Measurements from ENCODE around the gene MCAT. TPM values are rescaled to one million over a fixed set of nuclear protein-coding genes. Genes with fewer than 3 reads are reported as not detected.

MCAT gene
- total RNA-seq, 1 experiment from 2014 or later = 19.0 TPM

DNA sequence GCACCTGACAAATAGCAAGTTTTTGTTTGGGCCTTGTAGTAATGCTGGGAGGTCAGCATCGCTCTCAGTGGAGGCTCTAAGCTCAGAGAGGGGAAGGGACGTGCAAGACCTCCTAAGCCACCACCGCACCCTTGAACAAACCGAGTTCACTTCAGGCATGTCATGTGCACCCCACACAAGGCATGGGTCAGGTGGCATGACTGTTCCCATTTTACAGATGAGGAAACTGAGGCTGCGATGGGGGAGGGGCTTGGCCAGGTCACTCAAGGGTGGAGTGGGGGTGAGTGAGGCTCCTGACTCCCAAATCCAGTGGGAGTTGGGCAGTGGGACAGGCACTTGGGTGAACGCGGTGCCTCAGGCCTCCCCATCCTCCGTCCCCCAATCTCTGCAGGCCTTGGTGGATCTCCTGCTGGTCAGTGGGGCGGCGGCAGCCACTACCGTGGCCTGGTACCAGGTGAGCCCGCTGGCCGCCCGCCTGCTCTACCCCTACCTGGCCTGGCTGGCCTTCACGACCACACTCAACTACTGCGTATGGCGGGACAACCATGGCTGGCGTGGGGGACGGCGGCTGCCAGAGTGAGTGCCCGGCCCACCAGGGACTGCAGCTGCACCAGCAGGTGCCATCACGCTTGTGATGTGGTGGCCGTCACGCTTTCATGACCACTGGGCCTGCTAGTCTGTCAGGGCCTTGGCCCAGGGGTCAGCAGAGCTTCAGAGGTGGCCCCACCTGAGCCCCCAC, 19.4 kb upstream of the MCAT start:
- H3K27me3 ChIP-seq = no peaks in the 10 kb centered on the region
- H3K36me3 ChIP-seq = peaks cover 35% of the 10 kb centered on the region
- DNase-seq = no peak
- H3K4me3 ChIP-seq = no peak overlapping the region
- no peaks in the 10 kb centered on the region for H3K9me3 ChIP-seq

DNA sequence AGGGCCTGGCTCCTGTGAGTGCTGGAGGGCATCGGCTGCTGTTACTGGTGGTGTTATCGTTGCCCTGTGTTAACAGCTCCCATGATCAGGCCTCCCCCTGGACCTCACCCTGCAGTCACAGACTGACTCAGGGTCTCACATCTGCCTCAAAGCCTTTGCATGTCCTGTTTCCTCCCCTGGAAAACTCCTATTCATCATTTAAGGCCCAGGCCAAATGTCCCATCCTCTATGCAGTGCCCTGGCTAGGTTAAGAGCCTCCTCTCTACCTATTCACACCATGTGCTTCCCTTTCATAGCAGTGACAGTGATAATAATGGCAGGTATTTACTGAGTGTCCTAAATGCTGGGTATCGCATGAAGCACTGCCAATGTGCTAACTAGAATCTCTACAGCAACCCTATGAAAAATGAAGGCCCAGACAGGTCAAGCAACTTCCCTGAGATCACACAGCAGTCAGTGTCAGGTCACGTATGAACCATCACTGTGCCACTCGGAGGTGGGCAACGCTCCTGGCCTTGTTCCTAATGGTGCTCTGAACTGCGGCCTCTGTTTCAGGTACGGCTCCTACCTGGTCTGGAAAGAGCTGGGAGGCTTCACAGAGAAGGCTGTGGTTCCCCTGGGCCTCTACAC, 17.4 kb upstream of the MCAT start:
- H3K4me3 ChIP-seq = no peak overlapping the region
- H3K9me3 ChIP-seq = no peaks in the 10 kb centered on the region
- no peaks in the 10 kb centered on the region for H3K27me3 ChIP-seq
- peaks cover 38% of the 10 kb centered on the region for H3K36me3 ChIP-seq
- DNase-seq = no peak

DNA sequence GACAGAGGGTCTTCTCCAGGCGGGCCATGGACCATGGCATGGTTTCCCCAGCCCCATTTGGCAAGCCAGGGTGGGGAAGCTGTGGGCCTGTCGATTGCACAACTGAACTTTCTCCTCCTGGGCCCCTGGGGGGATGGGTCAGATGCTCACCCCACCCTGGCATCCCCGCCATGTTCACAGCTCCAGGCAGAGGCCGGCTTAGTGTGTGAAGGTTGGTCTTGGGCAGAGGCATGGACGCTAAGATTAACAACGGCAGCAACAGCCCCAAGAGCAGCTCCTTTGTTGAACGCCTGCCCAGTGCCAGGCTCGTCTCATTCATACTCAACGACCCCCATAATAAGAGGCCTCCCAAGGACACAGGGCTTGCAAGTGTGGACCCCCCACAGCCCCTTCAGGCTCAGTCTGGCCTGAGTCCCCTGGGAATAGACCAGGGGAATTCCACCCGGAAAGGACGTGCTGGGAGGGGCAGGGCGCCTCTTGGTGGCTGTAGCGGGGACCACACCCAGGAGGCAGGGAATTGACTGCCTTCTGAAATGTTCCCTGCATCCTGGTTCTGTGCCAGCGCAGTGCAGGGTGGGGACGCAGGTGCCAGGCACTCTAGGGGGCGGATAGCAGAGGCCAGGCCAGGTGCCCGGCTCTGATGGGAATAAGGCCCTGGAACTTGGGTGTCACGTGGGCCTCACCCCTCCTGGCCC, 16.4 kb upstream of the MCAT start:
- H3K4me3 ChIP-seq = no peak overlapping the region
- H3K27me3 ChIP-seq = no peaks in the 10 kb centered on the region
- DNase-seq = no peak
- H3K9me3 ChIP-seq = no peaks in the 10 kb centered on the region
- H3K36me3 ChIP-seq = peaks cover 45% of the 10 kb centered on the region

DNA sequence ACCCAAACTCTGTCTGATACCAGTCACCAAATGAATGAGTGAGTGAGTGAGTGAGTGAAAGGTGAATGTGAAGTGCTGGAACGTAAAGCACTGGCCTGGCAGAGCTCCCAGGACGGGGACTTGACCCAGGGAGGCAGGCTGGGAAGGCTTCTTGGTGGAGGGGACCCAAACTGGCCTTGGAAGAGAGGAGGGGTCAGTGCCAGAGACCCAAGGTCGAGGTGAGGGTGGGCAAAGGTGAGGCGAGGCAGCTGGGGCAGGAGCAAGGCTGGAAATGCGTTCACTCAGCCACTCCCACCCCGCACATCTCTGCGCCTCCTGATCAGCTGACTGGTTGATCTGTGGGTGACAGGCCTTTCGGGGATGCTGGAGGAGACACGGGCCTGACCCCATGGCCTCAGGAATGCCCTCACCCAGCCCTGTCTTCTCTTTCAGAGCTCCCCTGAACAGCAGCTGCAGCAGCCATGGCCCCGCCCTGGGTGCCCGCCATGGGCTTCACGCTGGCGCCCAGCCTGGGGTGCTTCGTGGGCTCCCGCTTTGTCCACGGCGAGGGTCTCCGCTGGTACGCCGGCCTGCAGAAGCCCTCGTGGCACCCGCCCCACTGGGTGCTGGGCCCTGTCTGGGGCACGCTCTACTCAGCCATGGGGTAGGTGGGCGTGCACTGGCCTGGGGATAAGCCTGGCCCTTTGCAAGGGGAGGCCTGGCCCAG, 15.7 kb upstream of the MCAT start:
- no peaks in the 10 kb centered on the region for H3K27me3 ChIP-seq
- H3K36me3 ChIP-seq = peaks cover 50% of the 10 kb centered on the region
- no peak overlapping the region for H3K4me3 ChIP-seq
- no peaks in the 10 kb centered on the region for H3K9me3 ChIP-seq
- no peak for DNase-seq

DNA sequence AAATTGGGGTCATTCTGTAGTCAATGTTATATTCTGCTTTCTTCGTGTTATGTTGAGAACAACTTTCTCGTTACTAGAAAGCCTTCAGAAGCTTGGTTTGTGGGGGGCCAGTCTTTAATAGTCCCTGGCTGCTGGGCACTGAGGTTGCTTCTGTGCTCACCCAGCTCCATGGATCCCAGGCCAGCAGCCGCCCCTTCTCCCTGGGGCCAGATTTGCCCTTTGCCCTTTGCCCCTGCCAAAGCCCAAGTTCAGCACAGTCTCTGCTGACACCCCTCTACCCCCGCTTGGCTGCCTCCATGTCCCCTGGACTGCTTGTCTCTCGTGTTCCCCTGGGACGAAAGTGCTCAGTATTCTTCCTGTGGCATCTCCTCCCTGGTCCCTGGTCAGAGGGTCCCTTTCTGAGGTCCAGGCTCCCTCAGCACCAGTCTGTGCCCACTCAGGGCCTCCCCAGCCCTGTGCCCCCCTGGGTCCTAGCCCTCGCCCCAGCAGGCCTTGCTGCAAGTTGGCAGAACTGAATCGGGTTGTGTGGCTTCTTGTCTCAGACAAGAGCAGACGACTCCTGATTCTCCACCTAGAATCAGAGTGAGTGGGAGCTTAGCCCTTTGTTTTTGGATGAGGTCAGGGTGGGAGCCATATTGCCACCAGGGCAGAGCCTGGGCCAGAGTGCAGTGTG, 14.8 kb upstream of the MCAT start:
- no peak for DNase-seq
- no peaks in the 10 kb centered on the region for H3K27me3 ChIP-seq

DNA sequence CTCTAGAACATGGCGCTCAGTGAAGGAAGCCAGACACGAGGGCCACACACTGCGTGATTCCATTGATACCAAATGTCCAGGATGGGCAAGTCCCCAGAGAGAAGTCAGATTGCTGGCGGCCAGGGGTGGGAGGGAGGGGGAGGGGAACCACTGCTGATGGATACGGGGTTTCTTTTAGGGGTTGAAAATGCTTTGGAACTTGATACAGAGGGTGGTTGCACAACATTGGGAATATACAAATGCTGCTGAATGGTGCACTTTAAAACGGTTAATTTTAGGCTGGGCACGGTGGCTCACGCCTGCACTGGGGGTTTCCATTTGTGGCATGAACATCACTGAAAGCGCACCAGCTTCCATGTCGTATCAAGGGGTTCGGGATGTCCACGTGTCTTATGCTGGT, 13.2 kb upstream of the MCAT start:
- no peaks in the 10 kb centered on the region for H3K27me3 ChIP-seq
- no peak for DNase-seq
- H3K36me3 ChIP-seq = peaks cover 38% of the 10 kb centered on the region
- H3K9me3 ChIP-seq = no peaks in the 10 kb centered on the region
- no peak overlapping the region for H3K4me3 ChIP-seq

More for the DNA sequence above, 14.8 kb upstream of the MCAT start:
- H3K9me3 ChIP-seq = no peaks in the 10 kb centered on the region
- H3K36me3 ChIP-seq = peaks cover 43% of the 10 kb centered on the region
- no peak overlapping the region for H3K4me3 ChIP-seq

DNA sequence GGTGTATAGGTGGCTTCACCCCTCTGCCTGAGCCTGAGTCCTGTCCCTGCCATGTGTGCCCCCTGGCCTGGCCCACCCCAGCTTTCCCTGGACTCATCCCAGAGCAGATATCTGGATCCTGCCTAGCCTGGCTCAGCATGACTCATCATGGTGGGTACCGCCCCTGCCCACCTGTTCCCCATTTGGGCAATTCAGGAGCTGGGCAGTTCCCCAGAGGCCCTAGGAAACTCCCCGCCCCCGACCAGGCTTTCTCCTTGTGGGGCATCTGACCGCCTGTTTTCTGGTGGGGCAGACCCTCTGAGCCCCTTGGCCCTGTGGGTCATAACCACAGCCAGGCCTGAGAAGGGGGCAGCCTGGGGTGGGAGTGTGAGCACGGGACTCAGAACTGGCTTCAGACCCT, 12.6 kb upstream of the MCAT start:
- no peak for DNase-seq
- H3K36me3 ChIP-seq = peaks cover 35% of the 10 kb centered on the region
- H3K9me3 ChIP-seq = no peaks in the 10 kb centered on the region
- no peaks in the 10 kb centered on the region for H3K27me3 ChIP-seq
- H3K4me3 ChIP-seq = no peak overlapping the region

DNA sequence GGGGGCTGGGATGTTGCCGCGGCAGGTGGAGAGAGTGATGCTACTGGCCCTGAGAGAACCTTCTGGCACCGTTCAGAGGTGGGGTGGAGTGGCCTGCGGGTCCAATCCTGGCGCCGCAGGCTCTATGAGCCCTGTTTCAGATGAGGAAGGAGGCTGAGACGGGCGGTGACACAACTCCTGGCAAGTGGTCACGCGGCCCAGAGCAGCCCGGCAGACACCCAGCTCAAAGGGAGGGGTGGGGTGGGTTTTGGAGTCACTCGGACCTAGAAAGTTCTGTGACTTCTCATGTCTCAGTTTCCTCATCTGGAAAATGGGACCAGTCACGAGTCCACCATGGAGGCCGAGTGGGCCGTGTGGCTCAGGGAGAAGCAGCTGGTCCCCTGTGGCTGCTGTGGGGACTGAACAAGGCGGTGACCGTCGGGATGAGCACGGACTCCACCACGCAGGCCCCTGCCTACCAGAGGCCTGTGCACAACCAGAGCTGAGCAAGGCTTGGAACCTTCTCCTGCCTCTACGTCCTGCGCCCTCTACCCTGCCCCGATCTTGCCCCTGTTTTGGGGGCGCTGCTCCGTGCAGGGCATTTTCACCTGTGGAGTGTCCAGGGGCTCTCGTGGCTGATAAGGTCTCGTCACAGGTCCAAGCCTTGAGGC, 11.8 kb upstream of the MCAT start:
- Histone ChIP-seq H3K4me3 (no peak overlapping the region), H3K36me3 (peaks cover 27% of the 10 kb centered on the region), H3K27me3 (no peaks in the 10 kb centered on the region), H3K9me3 (no peaks in the 10 kb centered on the region)
- DNase-seq = no peak

DNA sequence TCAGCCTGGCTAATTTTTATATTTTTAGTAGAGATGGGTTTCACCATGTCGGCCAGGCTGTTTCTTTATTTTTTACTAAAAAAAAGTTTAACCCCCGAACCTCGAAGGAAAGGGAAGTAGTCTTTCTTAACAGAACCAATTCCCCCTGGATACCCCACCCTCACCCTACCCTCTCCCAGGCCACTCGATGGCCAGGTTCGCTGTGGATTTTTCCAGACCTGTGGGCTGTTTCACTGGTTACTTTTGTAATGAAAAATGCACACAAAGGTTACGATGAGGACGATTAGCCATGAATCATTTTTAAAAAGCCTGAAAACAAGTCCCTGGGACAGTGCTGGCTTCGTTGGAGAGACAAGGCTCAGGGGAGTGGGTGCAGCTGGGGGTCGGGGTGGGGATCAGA, 10.7 kb upstream of the MCAT start:
- Histone ChIP-seq H3K36me3 (peaks cover 22% of the 10 kb centered on the region), H3K27me3 (no peaks in the 10 kb centered on the region), H3K4me3 (no peak overlapping the region), H3K9me3 (no peaks in the 10 kb centered on the region)
- DNase-seq = no peak

DNA sequence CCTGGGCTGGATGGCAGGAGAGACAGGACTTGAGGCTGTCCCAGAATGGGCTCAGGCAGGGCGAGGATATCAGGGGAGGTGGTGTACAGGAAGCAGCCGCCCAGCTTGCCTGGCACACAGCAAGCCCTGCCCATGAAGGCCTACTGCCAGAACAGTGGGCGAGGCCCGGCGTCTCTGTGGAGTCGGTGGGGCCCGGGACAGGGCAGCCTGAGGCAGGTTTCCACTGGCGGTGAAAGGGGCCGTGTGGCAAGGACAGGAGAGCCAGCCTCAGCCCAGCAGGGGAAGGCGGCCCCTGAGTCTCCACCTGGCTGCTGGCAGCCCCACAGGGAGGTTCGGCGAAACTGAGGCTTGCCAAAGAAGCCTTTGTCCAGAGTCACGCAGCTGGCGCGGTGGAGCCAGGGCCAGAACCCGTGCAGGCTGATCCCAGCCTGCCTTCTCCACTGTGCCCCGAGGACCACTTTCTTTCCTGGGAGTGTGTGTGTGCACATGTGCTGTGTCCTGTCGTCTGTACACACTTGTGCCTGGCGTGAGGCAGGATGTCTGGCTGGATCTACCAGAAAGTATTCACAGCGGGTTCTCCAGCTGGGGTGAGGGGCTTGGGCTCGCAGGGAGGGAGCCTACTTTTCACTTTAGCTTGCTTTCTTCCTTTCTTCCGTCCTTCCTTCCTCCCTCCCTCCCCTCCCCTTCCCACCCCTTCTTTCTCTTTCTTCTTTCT, 9.3 kb upstream of the MCAT start:
- Histone ChIP-seq H3K9me3 (no peaks in the 10 kb centered on the region), H3K36me3 (peaks cover 22% of the 10 kb centered on the region), H3K27me3 (no peaks in the 10 kb centered on the region), H3K4me3 (peak overlapping the region; percentile 97)
- peak; percentile 92 for DNase-seq

DNA sequence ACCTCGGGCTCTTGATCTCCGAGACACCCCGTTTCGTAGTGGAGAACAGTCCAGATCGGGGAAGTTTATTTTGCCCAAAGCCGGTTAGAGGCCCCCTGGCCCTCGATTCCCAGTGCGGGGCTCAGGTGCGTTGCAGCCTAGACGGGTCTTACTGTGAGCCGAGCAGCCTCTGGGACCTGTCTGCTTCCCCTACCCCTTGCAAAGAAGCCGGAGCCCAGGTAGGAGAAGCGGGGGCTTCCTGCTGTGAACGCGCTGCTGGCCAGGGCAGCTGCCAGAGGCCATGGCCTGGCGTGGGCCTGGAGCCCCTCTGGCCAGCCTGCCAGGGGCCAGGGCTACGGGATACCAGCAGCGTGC, 8.8 kb upstream of the MCAT start:
- Histone ChIP-seq H3K9me3 (no peaks in the 10 kb centered on the region), H3K36me3 (peaks cover 22% of the 10 kb centered on the region), H3K27me3 (no peaks in the 10 kb centered on the region), H3K4me3 (peak overlapping the region; percentile 97)
- no peak for DNase-seq

DNA sequence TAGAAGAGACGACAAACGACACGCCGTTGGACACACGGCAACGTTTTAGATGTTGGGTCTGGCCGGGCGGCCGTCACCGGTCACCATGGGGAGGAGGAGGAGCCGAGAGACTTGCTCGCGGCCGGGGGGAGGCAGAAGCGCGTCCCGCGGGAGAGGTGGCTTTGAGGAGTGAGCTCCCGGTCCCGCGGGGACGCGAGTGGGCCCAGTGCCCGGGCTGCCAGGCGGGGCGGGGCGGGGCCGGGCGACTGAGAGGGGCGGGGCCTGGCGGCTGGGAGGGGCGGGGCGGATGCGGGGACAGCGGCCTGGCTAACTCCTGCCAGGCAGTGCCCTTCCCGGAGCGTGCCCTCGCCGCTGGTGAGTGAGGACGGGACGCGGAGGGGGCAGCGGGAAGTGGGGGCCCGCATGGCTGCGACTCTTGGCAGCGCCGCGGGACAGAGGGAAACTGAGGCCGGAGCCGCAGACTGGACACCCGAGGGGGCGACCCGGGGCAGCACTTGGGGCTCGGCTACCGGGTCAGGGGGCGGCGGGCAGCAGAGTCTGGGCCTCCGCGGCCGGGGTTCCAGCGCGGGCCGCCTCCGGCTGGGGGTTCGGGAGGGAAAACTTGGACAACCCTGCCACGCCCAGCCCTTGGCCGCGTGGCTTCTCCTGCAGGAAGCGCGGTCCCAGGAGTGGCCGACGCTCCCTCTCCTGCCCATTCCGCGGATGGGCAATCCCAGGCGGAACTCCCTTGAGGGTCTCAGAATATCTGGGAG, 8.2 kb upstream of the MCAT start, which contains the start of gene TSPO:
TSS of gene TSPO (plus strand) at position 309 of the 752 bp plus-strand sequence. CDS start 7,680 bp downstream, outside the sequence.
- Histone ChIP-seq H3K4me3 (peak within 1 kb of the TSS; percentile 97), H3K9me3 (no peaks in the 10 kb centered on the region), H3K27me3 (no peaks in the 10 kb centered on the region), H3K36me3 (peaks cover 22% of the 10 kb centered on the region)
- peak; percentile 67 for DNase-seq

DNA sequence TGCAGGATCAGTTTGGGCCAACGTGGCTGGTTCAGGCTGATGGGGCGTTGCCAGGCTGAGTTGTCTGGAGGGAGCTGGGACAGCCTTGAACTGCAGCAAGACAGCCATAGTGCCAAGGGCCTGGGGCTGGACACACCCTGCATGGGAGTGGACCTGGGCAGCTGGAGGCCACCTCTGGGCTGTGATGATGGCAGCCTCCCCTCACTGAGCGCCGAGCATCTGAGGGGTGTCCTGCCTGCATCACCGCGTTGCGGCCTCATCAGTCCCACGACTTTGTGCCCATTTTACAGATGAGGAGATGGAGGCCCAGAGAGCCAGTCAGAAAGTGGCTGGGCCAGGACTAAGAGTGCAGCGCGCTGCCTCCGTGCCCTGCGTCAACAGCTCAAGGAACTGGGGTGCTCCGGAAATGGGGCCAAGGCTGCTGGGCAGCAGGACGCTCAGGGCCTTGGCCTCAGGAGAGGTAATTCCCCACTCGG, 7.6 kb upstream of the MCAT start:
- Histone ChIP-seq H3K36me3 (peaks cover 17% of the 10 kb centered on the region), H3K4me3 (peak overlapping the region; percentile 97), H3K9me3 (no peaks in the 10 kb centered on the region), H3K27me3 (no peaks in the 10 kb centered on the region)
- DNase-seq = no peak

DNA sequence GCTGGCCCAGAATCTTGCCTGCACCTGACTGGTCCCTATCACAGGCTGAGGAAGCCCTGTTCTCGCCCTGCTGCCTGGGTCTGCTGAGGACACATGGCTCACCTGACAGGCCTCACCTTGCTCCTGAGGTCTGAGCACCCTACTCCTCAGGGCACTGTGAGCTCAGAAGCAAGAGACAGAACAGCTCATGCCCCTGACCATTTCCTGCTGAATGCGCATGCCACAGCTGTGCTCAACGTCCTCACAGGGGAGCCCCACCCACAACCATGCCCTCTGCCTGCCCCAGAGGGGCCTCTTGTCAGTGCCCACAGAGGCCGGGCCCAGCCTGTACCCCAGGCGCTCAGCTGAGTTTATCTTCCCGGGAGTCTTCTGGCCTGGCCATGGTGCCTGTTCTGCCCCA, 5.4 kb upstream of the MCAT start:
- peaks cover 4% of the 10 kb centered on the region; the same call in 1 of the 2 replicates for H3K36me3 ChIP-seq
- no peak for DNase-seq
- H3K9me3 ChIP-seq = no peaks in the 10 kb centered on the region
- no peak overlapping the region for H3K4me3 ChIP-seq
- H3K27me3 ChIP-seq = no peaks in the 10 kb centered on the region

DNA sequence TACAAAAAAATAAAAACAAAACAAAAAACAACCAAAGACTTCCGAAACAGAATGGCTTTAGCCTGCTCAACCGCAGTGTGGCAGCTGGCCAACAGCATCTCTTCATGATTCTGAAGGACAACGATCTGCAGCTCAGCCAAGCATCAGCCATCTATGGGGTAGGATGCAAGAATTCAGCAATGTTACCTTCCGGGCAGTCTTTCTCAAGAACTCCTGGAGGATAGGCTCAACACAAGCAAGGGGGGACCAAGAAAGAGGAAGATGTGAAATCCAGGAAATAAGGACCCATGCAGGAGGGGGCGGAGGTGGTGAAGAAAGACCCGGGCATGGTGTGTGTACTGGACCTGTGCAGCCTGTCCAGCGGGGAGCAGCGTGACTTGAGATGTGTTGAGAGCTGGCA, 4.6 kb upstream of the MCAT start:
- Histone ChIP-seq H3K36me3 (peaks cover 6% of the 10 kb centered on the region; the same call in 1 of the 2 replicates), H3K9me3 (no peaks in the 10 kb centered on the region), H3K27me3 (no peaks in the 10 kb centered on the region), H3K4me3 (no peak overlapping the region)
- no peak for DNase-seq

Data from MG63 (cell line).